SK-N-SH treated with all-trans-retinoic acid at 6 μM for 48 hours (cell line): ENCODE data around the gene PLCB4.

ENCODE experiments used
- ATAC-seq: fragments of 200-7000 bp; cut with Tn5 transposase; 3 replicates; pipeline ENCODE4 v1.9.1; 2020; ENCODE audit warnings: mild to moderate bottlenecking, moderate library complexity
- ARNTL ChIP-seq: fragments of 450-650 bp; formaldehyde crosslinking; IDR thresholded peaks from 2 replicates; pipeline ENCODE4 v1.5.0; 2020; ENCODE audit warnings: low read depth, mild to moderate bottlenecking, moderate library complexity, borderline replicate concordance
- BACH2 ChIP-seq: fragments of 250-450 bp; sonication (Bioruptor Pico); IDR thresholded peaks from 2 replicates; pipeline ENCODE4 v1.9.0; 2021; ENCODE audit warnings: mild to moderate bottlenecking, borderline replicate concordance
- CREB5 ChIP-seq: fragments of 250-450 bp; sonication (Bioruptor Pico); IDR thresholded peaks from 2 replicates; pipeline ENCODE4 v1.5.1; 2020; ENCODE audit warnings: low read depth, mild to moderate bottlenecking, moderate library complexity
- CSRNP3 ChIP-seq: fragments of 250-450 bp; sonication (Bioruptor Pico); IDR thresholded peaks from 2 replicates; pipeline ENCODE4 v1.5.1; 2021; ENCODE audit warnings: mild to moderate bottlenecking, moderate library complexity
- ESRRG ChIP-seq: fragments of 250-450 bp; sonication (Bioruptor Pico); IDR thresholded peaks from 2 replicates; pipeline ENCODE4 v1.6.1; 2021; ENCODE audit warnings: mild to moderate bottlenecking
- ISL1 ChIP-seq: fragments of 250-450 bp; sonication (Bioruptor Pico); IDR thresholded peaks from 2 replicates; pipeline ENCODE4 v2.1.2; 2022; ENCODE audit warnings: mild to moderate bottlenecking, moderate library complexity
- OSR1 ChIP-seq: fragments of 250-450 bp; sonication (Bioruptor Pico); IDR thresholded peaks from 2 replicates; pipeline ENCODE4 v1.8.0; 2022; ENCODE audit warnings: moderate library complexity, mild to moderate bottlenecking, inconsistent platforms
- POU6F1 ChIP-seq: fragments of 250-450 bp; sonication (Bioruptor Pico); IDR thresholded peaks from 2 replicates; pipeline ENCODE4 v1.8.0; 2021; ENCODE audit warnings: low read depth, mild to moderate bottlenecking, moderate library complexity, borderline replicate concordance
- PPARA ChIP-seq: fragments of 250-450 bp; sonication (Bioruptor Pico); IDR thresholded peaks from 2 replicates; pipeline ENCODE4 v1.5.0; 2020; ENCODE audit warnings: mild to moderate bottlenecking, borderline replicate concordance
- RARB ChIP-seq: fragments of 250-450 bp; sonication (Bioruptor Pico); IDR thresholded peaks from 2 replicates; pipeline ENCODE4 v1.8.0; 2021; ENCODE audit warnings: mild to moderate bottlenecking, moderate library complexity
- SNAI2 ChIP-seq: fragments of 250-450 bp; sonication (Bioruptor Pico); IDR thresholded peaks from 2 replicates; pipeline ENCODE4 v1.5.0; 2020; ENCODE audit warnings: mild to moderate bottlenecking, moderate library complexity
- TCF4 ChIP-seq: fragments of 250-450 bp; sonication (Bioruptor Pico); IDR thresholded peaks from 2 replicates; pipeline ENCODE4 v1.8.0; 2021; ENCODE audit warnings: mild to moderate bottlenecking, moderate library complexity, borderline replicate concordance
- TOX ChIP-seq: fragments of 250-450 bp; sonication (Bioruptor Pico); IDR thresholded peaks from 2 replicates; pipeline ENCODE4 v1.8.0; 2021; ENCODE audit warnings: mild to moderate bottlenecking, moderate library complexity, borderline replicate concordance
- TSHZ2 ChIP-seq: fragments of 250-450 bp; sonication (Bioruptor Pico); IDR thresholded peaks from 2 replicates; pipeline ENCODE4 v1.5.0; 2020; ENCODE audit warnings: mild to moderate bottlenecking, moderate library complexity
- ZC3H10 ChIP-seq: fragments of 250-450 bp; sonication (Bioruptor Pico); IDR thresholded peaks from 2 replicates; pipeline ENCODE4 v1.5.1; 2021; ENCODE audit warnings: mild to moderate bottlenecking, moderate library complexity
- ZFP3 ChIP-seq: fragments of 250-450 bp; sonication (Bioruptor Pico); IDR thresholded peaks from 2 replicates; pipeline ENCODE4 v1.5.0; 2020; ENCODE audit warnings: mild to moderate bottlenecking, moderate library complexity
- ZFP30 ChIP-seq: fragments of 450-650 bp; formaldehyde crosslinking; IDR thresholded peaks from 2 replicates; pipeline ENCODE4 v1.5.0; 2022; ENCODE audit warnings: mild to moderate bottlenecking, moderate library complexity
- ZNF565 ChIP-seq: fragments of 450-650 bp; formaldehyde crosslinking; conservative IDR thresholded peaks from 2 replicates; pipeline ENCODE4 v1.5.0; 2020; ENCODE audit warnings: low read depth, mild to moderate bottlenecking, moderate library complexity
- ZNF70 ChIP-seq: fragments of 450-650 bp; formaldehyde crosslinking; IDR thresholded peaks from 2 replicates; pipeline ENCODE4 v1.5.0; 2020; ENCODE audit warnings: mild to moderate bottlenecking, moderate library complexity
- ZNF8 ChIP-seq: fragments of 450-650 bp; formaldehyde crosslinking; IDR thresholded peaks from 2 replicates; pipeline ENCODE4 v1.5.0; 2020; ENCODE audit warnings: mild to moderate bottlenecking, moderate library complexity

Gene PLCB4

GRCh38 chr20:9087531-9088217, 18.8 kb downstream of the PLCB4 start:
- no peak; the same call in 2 of the 3 replicates for ATAC-seq
- TF ChIP-seq SNAI2: no peak
- no peak for TF ChIP-seq ZNF70 (CRISPR knock-in tag)
- no peak for TF ChIP-seq POU6F1 (CRISPR knock-in tag)
- no peak for TF ChIP-seq ZNF8
- no peak for TF ChIP-seq TSHZ2 (CRISPR knock-in tag)
- no peak for TF ChIP-seq ISL1 (CRISPR knock-in tag)
- no peak for TF ChIP-seq ZNF565
- TF ChIP-seq ESRRG: no peak
- TF ChIP-seq TOX: no peak
- no peak for TF ChIP-seq ARNTL (CRISPR knock-in tag)
- TF ChIP-seq BACH2 (CRISPR knock-in tag): no peak
- TF ChIP-seq OSR1 (CRISPR knock-in tag): no peak
- no peak for TF ChIP-seq ZC3H10 (CRISPR knock-in tag)
- TF ChIP-seq TCF4 (CRISPR knock-in tag): no peak
- TF ChIP-seq CSRNP3 (CRISPR knock-in tag): no peak
- no peak for TF ChIP-seq ZFP3 (CRISPR knock-in tag)
- TF ChIP-seq ZFP30: no peak
- TF ChIP-seq, all 23 proteins: peak for 0

GRCh38 chr20:9088556-9088955, 19.7 kb downstream of the PLCB4 start:
- TF ChIP-seq ESRRG (no peak), TCF4 (CRISPR knock-in tag) (no peak), ZNF8 (no peak)
- ATAC-seq: no peak

- TF ChIP-seq POU6F1 (CRISPR knock-in tag) (no peak), CREB5 (CRISPR knock-in tag) (no peak), ZFP30 (0 out of 2 replicates have a peak, but pooled peaks have one; percentile 16), TOX (no peak)
- TF ChIP-seq, all 23 proteins: peak for 1
- ATAC-seq: no peak
These were observed 23.2 kb downstream of the PLCB4 start for GRCh38 chr20:9092113-9092512.

- ATAC-seq: no peak
- no peak for TF ChIP-seq BACH2 (CRISPR knock-in tag)
- TF ChIP-seq RARB (CRISPR knock-in tag): no peak
- no peak for TF ChIP-seq TSHZ2 (CRISPR knock-in tag)
- no peak for TF ChIP-seq PPARA (CRISPR knock-in tag)
- TF ChIP-seq ISL1 (CRISPR knock-in tag): no peak
- TF ChIP-seq CSRNP3 (CRISPR knock-in tag): no peak
- no peak for TF ChIP-seq ZNF70 (CRISPR knock-in tag)
- TF ChIP-seq ZNF565: no peak
- no peak for TF ChIP-seq ARNTL (CRISPR knock-in tag)
- TF ChIP-seq CREB5 (CRISPR knock-in tag): no peak
- no peak for TF ChIP-seq OSR1 (CRISPR knock-in tag)
These were observed 23.8 kb downstream of the PLCB4 start for GRCh38 chr20:9092655-9093054.
